GM18507 (cell line): ENCODE measurements around the gene CCSER1.
A peak's percentile ranks its signal among the peaks of the same experiment; 100 is the strongest.
"Not testable (repeated sequence)": the region's sequence is repeated elsewhere in the genome, so short reads cannot be mapped to it uniquely, and the experiment has no call there.

Experiments used
- DNase-seq: peaks from one replicate; pipeline ENCODE4 v3.0.0; 2011; ENCODE audit warnings: low read depth; ENCODE audit not compliant: insufficient read length; ENCODE audit errors: extremely low spot score
- FAIRE-seq: peaks from 2 replicates; lab custom pipeline; 2011; peaks lifted over from hg19 to GRCh38; lab: Jason Lieb, UNC

CCSER1 gene

GRCh38 chr4:91058345-91058744 lies 931.2 kb downstream of the CCSER1 start:
- FAIRE-seq (no peak), DNase-seq (no peak)

GRCh38 chr4:91064157-91064853 lies 937.1 kb downstream of the CCSER1 start:
- DNase-seq: no peak
- no peak for FAIRE-seq

GRCh38 chr4:91065117-91065516 lies 937.9 kb downstream of the CCSER1 start:
- no peak for FAIRE-seq
- no peak for DNase-seq

- DNase-seq: no peak
- no peak for FAIRE-seq
Measured at GRCh38 chr4:91070736-91071135, 943.5 kb downstream of the CCSER1 start.

DNA sequence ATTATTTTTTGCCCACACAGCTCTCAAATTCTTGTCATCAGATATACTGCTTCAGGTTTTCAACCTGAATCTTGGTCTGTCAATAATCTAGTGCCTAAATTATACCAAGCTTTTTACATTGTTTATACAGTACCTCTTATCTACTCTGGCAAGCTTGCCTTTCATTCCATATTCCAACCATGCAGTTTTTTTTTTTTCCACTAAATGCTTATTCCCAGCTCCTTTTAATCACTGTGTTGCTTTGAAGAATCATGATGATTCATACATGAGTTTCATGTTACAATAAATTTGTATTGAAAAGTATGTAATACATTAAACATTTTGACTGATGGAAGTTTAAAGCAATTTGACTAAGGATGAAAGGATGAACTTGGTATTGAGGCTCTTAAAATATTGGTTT lies 949.0 kb downstream of the CCSER1 start:
- no peak for DNase-seq
- no peak for FAIRE-seq

DNA sequence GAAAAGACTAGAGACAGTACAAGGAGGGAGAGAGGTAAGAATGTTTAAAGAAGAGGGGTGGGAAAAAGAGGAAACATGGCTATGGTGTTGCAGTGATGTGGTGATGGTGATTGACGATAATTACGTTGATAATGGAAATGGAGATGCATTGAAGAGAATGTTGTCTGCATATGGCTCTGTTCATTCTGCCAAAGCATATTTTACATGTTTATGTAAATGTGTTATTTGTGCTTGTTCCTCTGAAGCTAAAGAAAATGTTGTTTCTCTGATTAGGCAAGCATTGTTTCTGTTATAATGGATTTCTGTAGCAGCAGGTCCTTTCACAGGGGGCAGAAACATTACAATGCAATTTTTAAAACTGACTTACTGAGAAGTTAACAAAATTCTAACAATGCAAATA lies 958.8 kb downstream of the CCSER1 start:
- DNase-seq (no peak), FAIRE-seq (no peak)

DNA sequence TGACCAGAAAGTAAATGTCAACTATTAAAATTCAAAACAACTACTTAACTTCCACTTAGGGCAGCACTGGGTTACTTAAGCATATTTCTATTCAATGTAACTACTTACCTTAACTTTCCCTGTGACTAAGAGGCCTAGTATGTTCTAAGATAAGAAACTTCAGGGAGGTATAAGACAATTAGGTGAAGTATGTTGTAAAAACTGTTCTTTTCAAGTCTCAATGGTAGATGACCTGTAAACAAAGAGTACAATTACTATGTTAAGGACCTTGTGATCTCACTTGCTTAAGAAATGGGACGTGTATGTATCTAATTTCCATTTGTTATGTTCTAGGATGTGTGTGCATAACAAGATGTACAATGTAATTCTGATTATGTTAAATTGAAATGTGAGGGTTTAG lies 960.5 kb downstream of the CCSER1 start:
- FAIRE-seq (no peak), DNase-seq (no peak)

DNA sequence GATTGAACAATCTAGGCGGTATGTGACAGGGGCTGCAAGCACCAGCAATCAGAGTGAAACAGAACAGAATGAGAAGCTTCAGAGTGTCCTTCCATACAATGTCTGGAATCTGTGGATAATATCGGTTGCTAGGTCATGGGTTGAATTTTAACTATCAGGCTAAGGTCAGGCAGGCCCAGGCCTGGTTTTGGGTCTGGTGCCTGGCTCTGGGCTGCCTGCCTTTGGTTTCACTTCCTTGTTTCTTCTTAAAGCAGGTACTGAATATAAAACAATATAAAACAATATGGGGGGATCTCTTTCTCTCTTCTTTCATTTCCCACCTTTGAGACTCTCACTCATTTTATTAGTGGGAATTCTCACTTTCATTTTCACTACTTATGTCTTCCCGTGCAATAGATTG lies 962.0 kb downstream of the CCSER1 start:
- DNase-seq: no peak
- FAIRE-seq: peak; percentile 61

DNA sequence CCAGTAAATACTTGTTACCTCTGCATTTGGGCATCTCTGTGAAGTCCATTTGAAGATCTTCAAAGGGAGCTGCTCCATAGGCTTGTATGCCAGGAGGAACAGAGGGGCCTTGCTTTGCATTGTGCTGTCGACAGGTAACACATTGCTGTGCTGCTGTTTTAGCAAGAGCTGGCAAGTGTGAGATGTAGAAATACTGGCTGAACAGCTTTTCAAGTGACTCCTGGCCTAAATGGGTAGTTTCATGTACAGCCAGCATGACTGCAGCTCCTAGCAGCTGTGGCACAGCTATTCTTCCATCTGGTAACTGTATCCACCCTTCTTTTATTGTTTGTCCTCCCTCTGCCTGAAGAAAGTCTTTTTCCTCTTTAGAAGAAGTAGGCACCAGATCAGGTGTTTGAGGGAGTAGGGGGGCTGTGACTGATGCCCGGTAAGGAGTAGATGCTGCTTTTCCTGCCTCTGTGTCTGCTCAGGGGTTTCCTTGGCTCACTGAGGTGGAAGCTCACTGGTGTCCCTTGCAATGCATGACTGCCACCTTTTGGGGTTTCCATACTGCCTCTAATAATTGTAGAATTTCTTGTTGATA lies 965.3 kb downstream of the CCSER1 start:
- no peak for FAIRE-seq
- no peak for DNase-seq

GRCh38 chr4:91094220-91094619 lies 967.0 kb downstream of the CCSER1 start:
- DNase-seq, FAIRE-seq: not testable (repeated sequence)

DNA sequence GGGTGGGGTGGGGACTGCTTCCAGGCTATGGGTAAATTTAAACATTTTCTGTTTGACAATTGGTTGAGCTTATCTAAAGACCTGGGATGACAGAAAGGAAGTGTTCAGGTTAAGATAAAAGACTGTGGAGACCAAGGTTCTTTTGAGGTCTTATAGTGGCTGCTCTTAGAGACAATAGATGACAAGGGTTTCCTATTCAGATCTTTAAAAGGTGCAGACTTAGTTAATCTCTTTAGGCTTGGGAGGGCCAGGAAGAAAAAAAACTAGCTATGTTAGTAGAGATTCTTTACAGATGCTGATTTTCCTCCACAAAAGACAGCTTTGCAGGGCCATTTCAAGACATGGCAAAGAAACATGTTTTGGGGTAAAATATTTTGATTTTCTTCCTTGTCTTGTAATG lies 972.5 kb downstream of the CCSER1 start:
- FAIRE-seq (no peak), DNase-seq (no peak)

GRCh38 chr4:91108751-91109150 lies 981.6 kb downstream of the CCSER1 start:
- no peak for FAIRE-seq

GRCh38 chr4:91111556-91111955 lies 984.4 kb downstream of the CCSER1 start:
- no peak for FAIRE-seq
- no peak for DNase-seq

More at GRCh38 chr4:91108751-91109150, 981.6 kb downstream of the CCSER1 start:
- no peak for DNase-seq

GRCh38 chr4:91113130-91113706 lies 986.0 kb downstream of the CCSER1 start:
- FAIRE-seq: peak; percentile 66

GRCh38 chr4:91114386-91114785 lies 987.2 kb downstream of the CCSER1 start:
- DNase-seq (no peak), FAIRE-seq (no peak)

More at GRCh38 chr4:91113130-91113706, 986.0 kb downstream of the CCSER1 start:
- DNase-seq: no peak

- peak; percentile 60 for FAIRE-seq
Measured at GRCh38 chr4:91116861-91117260, 989.7 kb downstream of the CCSER1 start.

GRCh38 chr4:91118597-91118996 lies 991.4 kb downstream of the CCSER1 start:
- no peak for DNase-seq
- no peak for FAIRE-seq

More at GRCh38 chr4:91116861-91117260, 989.7 kb downstream of the CCSER1 start:
- no peak for DNase-seq

GRCh38 chr4:91123742-91124141 lies 996.5 kb downstream of the CCSER1 start:
- no peak for FAIRE-seq
- DNase-seq: no peak

- no peak for DNase-seq
- no peak for FAIRE-seq
Measured at GRCh38 chr4:91127192-91127591, 1000.0 kb downstream of the CCSER1 start.

GRCh38 chr4:91127831-91128230 lies 1000.6 kb downstream of the CCSER1 start:
- DNase-seq (no peak), FAIRE-seq (no peak)

DNA sequence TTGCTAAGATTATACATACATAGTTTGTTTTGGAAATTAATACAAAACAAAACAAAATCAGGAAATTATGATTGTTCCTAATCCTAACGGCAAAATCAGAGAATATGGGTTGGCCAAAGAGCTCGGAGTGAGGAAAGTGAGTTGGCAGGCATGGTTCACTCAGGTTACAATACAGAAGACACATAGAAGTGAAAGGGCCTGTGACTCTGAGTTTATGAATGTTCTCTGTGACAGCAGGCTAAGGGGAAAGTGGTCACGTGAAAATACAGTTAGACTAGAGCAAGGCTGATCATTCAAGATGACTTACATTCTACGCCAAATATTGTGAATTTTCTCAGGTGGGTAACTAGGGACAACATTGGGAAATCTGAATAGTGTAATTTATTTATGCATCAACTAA lies 1001.3 kb downstream of the CCSER1 start:
- DNase-seq (no peak), FAIRE-seq (no peak)
